Hematopoietic multipotent progenitor cell (in vitro differentiated cells): ENCODE measurements around the gene SLC35F3. TPM values are rescaled to one million over a fixed set of nuclear protein-coding genes. Genes with fewer than 3 reads are reported as not detected.
A peak's percentile ranks its signal among the peaks of the same experiment; 100 is the strongest.
"Not testable (repeated sequence)": the region's sequence is repeated elsewhere in the genome, so short reads cannot be mapped to it uniquely, and the experiment has no call there.

Experiments
- DNase-seq, 3 donors: peaks; one replicate each; pipeline ENCODE4 v3.0.0-alpha.2; 2011 to 2015; ENCODE audit warnings: low read depth in 2 of 3, low spot score in 2 of 3
- total RNA-seq: library from RNA; depleted of rRNA; stranded (reverse); fragments of >200 nt; gene quantifications from one replicate; pipeline ENCODE4 v1.2.3, GENCODE V29; 2012

SLC35F3 gene
- total RNA-seq, 1 donor: under 0.01 TPM

DNA sequence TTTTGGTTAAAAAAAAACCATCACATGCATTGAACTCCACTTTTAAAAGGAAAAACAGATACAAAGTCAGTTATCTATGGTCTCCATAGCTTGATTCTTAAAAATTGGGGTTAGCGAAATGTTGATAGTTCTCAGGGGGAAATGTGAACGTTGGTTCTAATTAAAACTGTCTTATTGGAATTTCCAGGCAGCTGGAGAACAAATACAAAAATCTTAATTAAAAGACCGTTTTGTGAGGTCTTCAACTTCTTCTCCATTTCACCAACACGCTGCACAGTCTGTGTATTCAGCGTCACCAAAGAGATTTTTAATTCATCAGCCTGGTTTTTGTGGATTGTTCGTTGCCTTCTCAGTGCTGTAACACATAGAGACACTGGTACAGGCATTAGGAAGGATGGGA, 369.5 kb downstream of the SLC35F3 start:
- no peak for DNase-seq

DNA sequence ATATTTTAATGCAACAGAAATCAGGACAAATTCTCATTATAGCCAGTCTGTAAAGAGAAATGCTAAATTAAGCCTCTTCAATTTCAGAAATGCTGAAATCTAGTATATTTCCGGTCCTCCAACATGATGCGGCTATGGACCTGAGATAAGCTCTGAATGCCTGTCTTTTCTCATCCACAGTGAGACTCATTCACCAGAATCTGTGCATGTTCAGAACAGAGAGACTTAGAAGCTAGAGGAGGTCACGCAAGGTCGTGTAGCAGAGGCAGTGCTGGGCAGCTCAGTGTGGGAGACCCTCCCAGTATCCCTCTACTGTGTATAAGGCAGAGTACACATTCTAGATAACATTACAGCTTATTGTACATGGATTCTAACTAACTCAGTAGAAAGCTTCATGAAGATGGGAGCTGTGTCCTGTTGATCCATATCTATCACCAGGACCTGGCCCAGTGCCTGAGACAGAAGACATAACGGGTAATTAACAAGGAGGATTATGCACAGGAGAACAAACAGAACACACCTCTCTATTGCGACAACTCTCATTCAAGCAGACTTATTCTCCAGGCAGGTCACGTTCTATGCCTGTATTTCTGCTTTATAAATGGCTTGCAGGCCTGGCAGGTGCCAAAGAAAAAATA, 371.8 kb downstream of the SLC35F3 start:
- no peak for DNase-seq

DNA sequence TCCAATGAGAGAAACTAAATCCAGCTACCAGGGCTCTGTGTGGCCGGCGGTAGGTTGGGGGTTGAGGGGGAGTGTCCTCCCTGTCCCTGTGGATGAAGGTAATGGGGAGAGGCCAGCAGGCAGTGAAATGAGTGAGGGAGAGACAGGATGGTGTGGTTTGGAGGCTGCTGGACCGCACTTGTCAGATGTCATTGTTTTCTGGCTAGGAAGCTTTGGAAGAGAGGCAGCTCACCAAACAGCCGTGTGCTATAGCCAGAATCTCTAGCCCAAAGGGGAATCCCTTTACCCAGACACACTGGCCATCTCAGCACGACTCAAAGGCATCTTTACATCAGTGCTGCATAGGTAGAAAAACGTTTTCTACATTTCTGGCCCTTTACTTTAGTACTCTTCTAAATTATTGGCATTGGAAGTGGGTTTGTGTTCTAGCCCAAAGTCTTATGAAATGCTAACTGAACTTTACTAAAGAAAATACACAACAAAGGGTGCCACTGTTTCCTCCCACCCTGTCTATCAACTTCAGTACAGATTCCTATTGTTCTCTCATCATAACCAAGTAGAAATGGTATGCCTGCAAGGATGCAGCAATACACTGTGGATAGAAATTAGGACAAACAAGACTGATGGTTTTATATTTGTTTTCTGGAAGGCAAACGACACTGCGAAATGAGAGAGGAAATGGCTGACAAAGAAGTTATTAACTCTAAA, 372.8 kb downstream of the SLC35F3 start:
- no peak for DNase-seq

DNA sequence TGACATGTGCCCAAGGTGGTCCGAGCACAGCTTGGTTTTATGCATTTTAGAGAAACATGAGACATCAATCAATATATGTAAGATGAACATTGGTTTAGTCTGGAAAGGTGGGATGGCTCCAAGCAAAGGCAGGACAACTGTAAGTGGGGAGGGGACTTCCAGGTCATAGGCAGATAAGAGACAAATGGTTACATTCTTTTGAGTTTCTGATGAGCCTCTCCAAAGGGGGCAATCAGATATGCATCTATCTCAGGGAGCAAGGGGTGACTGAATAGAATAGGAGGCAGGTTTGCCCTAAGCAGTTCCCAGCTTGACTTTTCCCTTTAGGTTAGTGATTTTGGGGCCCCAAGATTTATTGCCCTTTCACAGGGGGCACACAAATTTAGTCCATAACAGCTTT, 374.5 kb downstream of the SLC35F3 start:
- DNase-seq: no peak

DNA sequence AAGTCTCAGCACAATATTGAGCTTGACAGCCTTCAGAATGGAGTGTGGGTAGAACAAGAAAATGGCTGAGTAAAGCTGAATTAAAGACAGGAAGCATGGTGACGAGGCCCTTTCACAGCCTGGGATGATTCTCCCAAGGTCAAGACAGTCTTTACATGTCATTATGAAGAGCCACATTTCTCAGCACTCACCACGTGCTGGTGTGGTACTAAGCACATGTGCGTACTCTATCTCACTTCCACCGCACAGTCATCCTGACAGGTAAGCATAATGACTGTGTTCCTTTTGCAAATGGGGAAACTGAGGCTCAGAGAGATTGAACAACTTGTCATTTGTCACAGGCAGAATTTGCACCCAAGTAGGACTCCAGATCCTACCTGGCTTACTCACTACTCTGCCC, 376.0 kb downstream of the SLC35F3 start:
- DNase-seq: no peak

DNA sequence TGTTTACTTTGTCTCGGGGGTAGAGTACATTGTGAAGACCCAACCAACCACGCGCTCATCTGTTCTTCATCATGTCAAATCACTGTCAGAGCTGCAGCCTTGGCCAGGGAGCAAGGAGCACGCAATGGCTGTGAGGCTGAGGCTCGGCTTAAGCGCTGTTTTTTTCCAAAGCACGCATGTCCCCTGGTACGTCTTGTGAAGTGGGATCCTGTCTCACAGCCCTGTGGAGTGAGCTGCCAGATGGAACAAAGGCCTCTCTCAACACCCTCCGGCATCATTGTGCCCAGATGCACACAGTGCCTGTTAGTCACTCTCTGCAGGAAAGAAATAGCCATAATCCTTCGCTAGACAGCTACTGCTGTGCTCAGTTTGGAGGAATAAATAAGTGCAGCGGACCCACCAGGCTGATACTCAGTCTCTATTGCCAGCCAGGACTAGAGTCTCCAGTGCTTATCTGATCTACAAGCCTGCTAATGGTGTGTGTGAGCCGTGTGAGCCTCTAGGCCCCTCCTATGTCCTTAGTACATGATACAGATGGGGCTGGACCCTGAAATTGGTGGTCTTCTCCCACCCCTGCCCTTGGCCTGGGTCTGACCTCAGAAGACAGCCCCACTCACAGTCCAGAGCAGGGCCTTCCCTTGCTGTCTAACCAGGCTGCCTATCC, 377.5 kb downstream of the SLC35F3 start:
- DNase-seq: no peak

DNA sequence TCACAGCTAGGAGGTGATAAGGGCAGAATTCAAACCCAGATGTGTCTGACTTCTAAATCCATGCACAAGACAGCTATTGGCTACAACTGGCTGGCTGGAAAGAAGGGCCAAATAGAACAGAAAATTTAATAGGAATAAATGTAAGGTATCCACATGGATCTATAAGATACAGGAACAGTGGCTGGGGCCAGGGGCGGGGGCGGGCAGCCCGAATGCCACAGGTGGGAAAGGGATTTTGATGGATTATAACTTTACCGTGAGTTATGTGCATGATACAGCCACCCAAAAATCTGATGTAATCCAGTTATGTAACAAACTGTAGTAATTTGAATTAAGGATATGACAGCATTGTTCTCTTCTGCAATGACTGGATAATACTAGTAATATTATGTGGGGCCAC, 381.7 kb downstream of the SLC35F3 start:
- DNase-seq: no peak

DNA sequence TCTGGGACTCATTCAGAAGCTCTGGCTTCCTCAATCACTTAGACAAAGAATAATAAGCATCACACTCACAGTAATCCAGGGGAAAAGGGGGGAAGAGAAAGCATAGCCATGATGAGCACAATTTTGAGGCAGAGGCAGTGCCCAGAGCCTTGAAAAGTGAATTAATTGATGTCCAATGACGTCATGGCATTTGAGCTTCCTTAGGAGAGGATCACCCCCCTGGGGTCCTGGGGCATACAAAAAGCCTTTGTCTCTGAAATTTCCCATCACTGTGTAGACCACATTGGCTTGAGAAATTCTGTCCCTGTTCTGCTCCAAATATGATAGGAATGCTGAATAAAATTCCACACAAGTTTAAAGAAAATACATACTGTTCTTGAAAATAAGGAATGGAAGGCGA, 384.5 kb downstream of the SLC35F3 start:
- no peak for DNase-seq

DNA sequence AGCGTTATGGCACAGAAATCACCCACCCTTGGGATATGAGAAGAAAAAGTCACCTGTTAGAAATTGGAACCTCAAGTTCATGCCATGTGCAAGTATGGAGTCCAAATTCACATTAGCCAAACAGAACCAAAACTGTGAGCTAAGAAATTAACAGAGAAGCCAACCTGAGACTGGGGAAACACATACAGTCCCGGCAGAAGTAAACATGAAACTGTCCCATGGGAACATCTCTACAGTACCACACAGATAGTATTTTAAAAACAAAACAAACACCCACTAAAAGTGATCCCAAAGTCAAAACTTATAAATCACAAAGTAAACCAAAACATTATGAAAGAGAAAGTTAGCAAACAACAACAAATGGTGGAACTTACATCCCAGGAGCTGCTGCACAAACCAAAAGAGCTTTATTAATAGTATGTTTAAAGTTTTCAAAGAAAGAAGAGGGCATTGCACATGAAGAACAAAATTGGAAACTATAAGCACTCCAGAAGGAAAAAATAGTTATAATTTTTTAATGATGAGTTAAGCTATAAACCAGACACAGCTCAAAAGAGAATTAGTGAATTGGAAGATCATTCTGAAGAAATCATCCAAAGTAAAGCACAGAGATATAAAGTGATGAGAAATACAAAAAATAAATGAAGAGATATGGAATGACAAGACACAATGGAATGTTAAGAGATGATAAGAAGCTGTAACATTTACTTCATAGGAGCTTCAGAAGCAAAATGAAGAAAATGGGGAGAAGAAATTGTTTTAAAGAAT, 385.2 kb downstream of the SLC35F3 start:
- no peak for DNase-seq

DNA sequence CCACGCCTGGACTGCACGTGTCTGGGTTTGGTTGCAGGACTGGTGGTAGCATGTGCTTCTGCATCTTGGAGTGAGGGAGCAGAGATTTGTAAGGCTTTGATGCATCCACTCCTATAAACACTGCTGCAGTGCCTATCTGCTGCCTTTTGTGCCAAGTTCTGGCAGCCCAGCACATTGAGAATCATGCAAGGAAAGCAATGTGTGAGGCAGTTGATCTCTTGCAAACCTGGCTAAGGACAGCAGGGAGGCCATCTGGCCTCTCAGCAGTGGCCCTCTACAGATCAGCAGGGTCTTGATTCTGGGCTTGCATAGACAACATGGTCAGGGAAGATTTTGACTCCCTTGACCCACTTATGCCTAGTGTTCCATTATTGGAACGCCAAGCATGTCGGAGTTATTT, 387.5 kb downstream of the SLC35F3 start:
- DNase-seq: no peak

DNA sequence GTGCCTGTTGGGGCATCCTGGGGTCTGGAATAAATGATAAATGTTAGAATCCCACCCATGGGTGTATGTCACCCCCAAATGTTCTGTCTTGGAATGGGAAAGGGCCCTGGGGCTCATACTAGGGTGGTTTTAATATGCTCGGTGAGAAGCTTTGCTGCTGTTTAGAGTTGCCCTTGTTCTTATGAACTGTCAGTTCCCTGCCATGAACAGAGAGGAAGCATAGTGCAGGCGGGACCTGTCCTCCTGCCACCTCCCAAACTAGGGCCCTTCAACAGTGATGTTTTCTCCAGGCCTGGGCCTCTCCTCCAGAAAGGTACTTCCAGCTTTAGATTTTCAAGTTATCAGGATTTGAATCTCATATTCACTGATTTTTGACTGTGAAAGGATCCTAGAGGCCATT, 388.1 kb downstream of the SLC35F3 start:
- no peak for DNase-seq

DNA sequence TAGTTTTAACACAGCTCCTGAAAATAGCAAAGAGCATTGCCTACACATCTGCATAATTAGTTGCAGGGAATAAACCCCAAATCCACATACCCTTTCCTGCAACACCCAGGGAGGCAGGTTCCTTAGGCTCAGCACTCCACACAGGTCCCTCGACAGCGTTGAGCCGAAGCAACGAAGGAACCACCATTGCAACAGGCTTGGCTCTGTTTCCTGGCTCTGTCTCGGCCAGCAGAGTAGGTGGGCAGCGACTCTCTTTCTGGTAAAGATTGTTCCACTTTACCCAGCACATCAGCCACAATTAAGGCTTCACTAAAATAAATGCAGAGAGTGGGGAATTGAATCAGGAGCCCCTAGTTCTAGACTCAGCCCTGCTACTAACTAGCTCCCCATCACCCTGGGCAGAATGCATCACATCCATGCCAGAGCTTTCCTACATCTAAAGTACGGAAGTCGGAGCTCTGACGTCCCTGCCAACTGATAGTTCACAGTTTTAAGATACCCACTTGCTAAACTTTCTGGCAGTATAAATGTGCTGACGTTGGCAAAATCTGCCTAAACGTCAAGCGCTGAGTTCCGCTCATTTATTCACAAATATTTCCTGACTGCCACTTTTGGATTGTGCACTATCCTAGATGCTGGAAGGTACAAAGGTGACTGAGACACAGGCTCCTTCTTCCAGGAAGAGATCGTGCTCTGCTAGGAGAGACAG, 389.8 kb downstream of the SLC35F3 start:
- DNase-seq: no peak

DNA sequence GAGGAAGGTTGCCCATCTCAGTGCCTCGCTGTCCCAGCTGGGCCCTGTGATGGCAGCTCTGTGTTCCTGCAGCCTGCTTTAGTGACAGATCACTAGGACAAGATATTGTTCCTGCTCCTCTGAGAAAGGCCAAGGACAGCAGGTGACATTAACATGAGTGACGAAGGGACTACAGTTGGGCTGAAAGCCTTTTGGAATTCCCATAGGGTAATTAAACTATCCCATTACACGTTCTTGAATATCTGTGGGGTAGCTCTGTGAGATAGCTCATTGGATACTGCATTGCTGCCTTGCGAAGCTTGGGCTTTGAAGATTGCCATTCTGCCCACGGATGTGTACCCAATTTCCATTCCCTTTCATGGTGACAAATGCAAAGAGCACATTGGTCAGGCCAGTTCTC, 390.6 kb downstream of the SLC35F3 start:
- no peak for DNase-seq

DNA sequence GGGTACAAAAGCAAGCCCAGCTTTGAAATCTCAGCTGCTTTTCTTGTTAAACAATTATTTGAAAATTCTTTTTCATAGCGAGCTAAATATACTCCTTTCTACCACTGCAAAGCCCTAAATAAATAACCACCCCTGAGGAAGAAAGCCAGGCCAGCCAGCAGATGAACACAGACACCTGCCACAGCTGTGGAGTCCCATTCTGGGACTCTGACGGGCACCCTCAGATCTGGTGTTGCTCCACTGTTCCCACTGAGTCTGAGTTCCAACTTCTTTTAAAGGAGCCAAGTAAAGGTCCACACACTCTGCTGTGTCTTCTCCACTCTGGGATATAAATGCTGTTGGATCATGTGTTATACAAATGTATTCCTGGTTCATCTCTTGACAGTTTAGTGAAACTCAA, 391.1 kb downstream of the SLC35F3 start:
- DNase-seq: no peak

DNA sequence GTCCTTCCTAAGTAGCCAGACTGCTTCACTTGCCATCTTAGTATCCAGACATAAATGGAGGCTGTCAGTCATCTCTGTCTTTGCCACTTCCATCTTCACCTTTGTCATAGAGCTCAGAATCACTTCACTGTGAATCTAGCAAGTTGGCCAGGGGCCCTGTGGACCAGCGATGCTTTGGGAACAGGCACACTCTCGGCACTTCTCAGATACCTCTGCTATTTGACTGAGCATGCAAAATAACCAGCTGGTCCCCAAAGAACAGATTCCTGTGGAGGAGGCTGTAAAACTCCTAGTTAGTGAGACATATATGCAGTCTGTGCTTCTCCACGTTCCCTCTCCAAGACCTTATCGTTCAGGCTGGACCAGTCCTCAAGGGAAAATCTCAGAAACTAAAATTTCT, 392.0 kb downstream of the SLC35F3 start:
- DNase-seq: no peak

DNA sequence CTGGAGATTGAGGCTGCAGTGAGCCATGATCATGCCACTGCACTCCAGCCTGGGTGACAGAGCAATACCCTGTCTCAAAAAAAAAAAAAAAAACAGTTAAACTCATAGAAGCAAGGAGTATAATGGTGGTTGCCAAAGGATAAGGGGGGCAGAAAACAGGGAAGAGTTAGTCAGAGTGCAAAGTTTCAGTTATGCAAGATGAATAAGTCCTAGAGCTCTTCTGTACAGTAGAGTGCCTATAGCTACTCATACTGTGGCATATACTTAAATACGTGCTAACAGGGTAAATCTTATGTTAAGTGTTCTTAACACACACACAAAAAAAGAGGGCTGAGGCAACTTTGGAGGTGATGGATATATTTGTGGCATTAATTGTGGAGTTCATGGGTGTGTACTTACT, 393.2 kb downstream of the SLC35F3 start:
- DNase-seq: no peak

DNA sequence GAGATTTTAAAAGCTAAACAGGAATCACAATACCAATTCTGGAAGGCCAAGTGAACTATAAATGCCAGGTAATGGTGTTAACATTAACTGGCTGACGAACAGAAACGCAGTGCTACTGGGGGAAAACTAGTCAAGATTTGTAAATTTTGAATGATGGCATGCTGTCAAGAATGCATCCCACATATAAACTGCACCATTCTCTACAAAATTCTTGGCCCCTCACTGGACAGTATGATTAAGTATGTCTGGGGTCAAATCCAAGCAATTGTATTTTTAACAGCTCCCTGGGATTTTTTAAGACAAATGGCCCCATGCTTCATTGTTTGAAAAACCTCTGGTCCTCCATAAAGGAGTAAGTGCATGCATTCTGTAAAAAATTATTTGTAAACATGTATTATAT, 395.6 kb downstream of the SLC35F3 start:
- DNase-seq: no peak

DNA sequence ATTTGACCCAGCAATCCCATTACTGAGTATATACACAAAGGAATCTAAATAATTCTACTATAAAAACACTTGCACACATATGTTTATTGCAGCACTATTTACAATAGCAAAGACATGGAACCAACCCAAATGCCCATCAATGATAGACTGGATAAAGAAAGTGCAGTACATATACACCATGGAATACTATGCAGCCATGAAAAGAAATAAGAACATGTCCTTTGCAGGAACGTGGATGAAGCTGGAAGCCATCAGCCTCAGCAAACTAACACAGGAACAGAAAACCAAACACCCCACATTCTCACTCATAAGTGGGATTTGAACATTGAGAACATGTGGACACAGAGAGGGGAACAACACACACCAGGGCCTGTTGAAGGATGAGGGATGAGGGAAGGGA, 397.2 kb downstream of the SLC35F3 start:
- DNase-seq: not testable (repeated sequence)

DNA sequence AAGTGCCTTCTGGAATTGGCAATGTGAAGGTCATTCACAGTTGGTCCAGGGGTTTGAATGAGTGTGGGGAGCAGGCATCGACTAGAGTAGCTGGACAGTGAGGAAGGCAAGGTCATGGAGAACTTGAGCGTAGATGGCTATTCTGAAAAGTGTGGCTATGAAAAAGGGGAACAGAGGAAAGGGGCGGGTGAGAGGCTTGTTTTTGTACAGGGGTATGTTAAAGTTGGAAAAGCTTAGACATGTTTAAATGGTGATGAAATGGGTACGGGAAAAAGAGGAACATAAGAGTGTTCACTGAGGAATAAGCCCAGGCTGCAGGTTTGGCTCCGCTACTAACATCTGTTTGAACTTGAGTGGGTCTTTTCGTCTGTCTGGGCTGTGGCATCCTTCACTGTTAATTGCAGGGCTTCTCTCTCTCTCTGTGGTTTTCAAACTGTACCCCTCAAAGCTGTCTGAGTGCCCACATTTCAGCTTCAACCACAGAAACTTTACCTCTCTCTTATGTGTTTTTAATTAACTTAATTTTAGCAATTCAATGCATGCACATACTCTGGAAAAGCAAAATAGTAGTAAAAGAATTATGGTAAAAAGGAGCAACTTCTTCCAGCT, 398.0 kb downstream of the SLC35F3 start:
- peak in 1 of 3 donors; percentile 39 for DNase-seq

DNA sequence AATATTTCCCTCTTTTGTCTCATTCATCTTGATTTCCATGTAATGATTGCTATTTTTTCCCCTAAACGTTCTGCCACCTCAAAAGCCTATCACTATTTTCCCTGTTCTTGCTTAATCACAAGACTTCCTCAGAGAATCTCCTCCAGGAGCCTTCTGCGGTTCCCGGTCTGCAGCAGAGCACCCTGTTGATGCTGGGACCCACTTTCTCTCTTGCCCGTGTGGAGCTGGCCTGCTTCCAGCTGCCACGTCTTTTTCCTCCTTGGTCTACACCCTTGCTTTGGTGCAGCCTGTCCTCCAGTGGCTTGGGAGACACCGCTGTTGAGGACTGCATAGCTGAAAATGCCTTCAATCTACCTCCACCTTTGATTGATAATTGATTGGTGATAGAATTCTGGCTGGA, 398.8 kb downstream of the SLC35F3 start:
- DNase-seq: no peak
